Activated CD4-positive, alpha-beta T cell treated with anti-CD3 and anti-CD28 coated beads, Interleukin-2, amount 50 U/mL, for 24 hours (primary cell): ENCODE data around the gene TECPR1.
"Not testable (repeated sequence)": the region's sequence is repeated elsewhere in the genome, so short reads cannot be mapped to it uniquely, and the experiment has no call there.

Source experiments
- DNase-seq, 2 donors: peaks; one replicate each; pipeline ENCODE4 v3.0.0-alpha.2; 2020; ENCODE audit warnings: low read depth in 1 of 2, low spot score in 1 of 2

Gene TECPR1

DNA sequence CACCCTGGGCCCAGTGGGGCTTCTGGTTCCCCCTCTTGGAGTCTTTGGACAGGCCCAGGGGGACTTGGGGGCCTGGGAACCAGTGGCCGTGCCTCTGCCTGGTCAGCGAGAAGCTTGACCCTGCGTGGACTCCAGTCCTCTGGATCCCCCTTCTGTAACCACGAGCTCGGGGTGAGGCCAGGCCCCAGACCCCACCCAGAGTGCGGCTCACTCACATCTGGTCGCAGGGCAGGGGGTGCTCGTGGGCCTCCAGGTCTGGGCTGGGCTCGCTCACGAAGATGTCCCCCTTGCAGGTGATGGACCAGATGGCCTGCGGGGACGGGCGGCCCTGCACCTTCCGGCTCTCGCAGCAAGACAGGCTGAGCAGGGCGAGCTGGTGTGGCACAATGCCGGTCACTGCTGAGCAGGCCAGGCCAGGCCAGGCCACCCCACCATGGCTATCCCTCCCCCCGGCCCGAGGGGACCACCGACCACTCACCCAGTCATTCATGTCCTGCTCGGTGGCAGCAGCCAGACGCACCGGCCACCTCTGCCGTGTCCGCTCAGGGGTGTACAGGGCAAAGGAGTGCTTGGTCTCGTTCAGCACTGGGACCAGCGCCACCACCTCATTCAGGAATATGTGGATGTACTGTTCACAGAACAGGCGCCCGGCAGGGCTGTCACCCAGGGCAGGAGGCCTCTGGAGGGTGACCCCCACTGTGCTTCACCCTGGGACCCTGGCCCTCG lies 21.1 kb downstream of the TECPR1 start:
- DNase-seq = no peak

DNA sequence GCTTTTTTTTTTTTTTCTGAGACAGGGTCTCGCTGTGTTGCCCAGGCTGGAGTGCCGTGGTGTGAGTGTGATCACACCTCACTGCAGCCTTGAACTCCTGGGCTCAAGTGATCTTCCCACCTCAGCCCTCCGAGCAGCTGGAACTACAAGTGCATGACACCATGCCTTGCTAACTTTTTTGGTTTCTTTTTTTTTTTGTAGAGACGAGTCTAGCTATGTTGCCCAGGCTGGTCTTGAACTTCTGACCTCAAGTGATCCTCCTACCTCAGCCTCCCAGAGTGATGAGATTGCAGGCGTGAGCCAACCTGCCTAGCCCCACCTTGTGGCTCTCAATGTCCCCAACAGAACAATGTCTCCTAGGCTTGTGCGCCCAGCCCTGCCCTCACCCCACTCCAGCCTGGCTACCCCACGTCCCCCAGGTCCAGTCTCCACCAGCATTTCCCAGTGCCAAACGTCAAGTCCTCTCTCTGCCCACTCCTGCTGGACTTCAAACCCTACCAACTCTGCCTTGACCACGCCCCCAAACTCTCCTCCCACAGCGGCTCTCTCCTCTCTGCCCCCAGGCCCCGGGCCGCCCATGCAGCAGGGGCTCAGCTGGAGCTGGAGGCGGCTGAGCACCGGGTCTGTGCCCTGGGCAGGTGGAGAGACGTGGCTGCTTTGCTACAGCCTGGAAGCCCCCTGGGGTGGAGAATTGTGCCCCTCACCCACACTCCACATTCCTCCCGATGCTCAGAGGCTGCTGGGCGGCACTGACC lies 21.9 kb downstream of the TECPR1 start:
- no peak for DNase-seq

DNA sequence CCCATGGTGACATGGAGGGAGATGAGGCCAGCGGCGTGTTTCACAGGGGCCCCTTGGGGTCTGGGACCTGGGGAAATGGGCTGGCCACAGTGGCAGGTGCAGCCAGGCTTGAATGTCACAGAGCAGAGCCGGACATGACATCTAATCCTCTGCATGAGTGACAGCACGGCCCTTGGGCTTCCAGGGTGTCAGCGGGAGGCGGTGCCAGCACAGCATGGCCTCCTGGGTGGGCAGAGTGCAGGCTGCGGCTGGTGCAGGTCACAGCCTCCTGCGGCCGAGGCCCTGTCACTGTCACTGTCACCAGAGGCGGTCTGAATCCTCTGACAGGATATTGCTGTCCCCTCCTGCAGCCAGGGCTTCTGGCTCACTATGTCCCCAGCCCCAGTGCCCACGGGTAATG lies 22.6 kb downstream of the TECPR1 start:
- no peak for DNase-seq

DNA sequence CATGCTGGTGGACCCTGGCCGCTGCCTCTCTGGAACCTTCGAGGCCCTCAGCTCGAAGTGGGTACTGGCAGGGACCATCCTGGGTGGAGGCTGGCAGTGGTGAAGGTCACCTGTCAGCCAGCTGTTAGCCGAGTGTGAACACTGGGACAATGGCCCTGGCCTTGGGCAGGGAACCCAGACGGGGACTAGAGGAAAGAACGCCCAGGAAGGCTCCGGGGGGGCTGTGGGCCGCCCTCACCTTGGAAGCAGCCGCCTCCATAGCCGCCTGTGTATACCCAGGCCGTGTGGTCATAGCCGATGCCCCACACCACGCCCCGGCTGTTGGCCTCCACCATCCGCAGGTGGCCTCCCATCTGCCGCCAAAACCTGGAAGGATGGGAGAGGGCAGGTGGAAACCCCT lies 23.2 kb downstream of the TECPR1 start:
- no peak for DNase-seq

DNA sequence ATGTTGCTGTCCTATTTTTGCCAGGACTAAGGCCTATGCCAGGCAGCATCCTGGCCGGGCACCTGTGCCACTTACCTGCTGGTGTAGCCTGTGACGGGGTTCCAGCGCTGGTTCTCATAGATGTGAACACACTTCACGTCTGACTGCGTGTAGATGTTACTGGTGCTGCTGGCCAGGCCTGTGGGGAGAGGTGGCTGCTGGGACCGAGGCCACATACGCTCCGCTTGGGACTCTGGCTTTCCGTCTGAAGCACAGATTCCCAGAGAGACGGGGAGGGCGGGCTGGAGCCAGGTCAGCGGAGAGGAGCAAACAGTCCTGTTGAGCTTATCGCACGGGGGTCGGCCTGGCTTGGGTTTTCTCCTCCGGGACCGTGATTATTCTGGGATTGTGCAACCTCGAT lies 24.1 kb downstream of the TECPR1 start:
- no peak for DNase-seq

DNA sequence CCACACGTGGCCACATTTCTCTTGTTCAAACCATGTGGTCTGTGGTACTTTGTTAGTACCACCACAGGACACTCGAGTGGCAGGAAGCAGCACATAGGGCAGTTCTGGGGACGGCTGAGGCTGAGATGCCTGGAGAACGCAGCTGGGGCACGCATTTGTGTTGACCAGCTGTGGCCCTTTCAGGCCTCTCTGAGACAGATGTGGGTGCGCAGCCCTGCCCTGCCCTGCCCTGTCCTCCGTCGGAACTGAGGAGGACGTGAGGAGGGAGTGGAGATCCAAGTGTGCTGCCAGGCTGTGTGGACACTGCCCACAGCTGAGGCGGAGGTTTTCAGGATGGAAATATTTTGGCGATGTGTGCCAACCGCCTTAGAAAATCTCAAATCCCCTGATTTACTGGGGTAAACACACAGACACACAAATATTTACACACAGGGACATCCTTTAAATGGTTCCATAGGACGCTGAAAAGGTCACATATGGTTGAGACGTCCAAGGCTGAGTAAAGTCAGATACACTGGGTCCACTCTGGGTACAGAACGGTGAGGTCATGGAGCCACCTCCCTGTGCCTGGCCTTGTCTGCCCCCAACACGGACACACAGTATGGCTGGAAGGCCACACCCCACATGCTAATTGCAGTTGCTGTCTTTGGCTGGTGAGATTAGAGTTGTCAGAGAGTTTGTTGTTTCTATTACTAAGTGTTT lies 26.0 kb downstream of the TECPR1 start:
- no peak for DNase-seq

DNA sequence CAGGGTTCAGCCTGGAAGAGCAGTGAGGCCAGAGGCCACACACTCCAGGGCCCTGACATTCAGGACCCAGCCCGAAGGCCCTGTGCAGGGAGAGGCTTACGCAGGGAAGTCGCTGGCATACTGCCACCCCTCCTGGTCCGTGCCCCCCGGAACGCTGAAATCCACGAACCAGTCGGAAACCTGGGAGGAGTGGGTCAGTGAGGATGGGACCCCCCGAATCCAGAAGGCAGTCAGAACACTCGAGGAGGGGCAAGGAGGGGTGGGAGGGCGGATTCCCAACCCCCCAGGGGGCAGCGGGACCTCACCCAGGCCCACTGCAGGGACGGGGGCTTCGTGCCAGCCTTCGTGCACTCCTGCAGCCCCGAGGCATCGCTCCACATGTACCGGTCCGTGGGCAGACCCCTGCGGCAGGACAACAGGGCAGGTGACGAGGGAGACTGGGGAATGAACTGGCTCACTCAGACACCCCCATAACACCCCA lies 27.3 kb downstream of the TECPR1 start:
- DNase-seq = no peak

DNA sequence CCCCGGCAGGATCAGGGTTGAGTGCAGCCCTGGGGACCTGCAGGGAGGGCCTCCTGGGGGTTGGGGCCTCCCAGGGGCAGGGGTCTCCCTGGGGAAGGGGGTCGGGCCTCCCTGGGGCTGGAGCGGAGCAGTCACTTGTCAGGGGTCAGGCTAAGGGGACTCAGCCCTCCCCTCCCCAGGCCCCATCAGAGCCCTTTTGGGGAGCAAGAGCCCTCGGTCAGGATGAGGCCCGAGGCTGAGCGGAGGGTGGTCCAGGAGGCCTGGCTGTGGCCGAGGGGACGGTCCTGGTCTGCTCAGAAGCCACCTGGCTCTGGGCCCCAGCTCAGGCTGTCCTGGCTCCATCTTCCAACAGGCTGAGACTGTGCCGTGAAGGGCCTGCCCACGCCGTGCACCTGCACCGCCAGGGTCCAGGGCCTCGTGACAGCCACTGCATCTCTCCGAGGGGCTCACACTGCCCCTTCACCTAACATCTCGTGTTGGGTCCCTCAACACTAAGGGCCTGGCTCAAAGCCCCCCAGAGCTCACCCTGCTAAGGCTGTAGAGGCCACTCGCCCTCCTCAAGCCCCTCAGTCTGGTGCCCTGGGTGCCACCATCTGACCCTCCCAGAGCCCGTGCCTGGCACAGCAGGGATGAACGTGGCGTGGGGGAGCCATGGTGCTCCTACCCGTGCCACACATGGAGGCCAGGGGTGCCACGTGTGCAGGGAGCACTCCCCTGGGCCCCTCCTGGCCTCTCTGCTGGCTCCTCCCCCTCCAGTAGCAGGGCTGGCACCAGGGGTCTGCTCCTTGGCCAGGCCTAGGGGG lies 27.9 kb downstream of the TECPR1 start:
- no peak for DNase-seq

DNA sequence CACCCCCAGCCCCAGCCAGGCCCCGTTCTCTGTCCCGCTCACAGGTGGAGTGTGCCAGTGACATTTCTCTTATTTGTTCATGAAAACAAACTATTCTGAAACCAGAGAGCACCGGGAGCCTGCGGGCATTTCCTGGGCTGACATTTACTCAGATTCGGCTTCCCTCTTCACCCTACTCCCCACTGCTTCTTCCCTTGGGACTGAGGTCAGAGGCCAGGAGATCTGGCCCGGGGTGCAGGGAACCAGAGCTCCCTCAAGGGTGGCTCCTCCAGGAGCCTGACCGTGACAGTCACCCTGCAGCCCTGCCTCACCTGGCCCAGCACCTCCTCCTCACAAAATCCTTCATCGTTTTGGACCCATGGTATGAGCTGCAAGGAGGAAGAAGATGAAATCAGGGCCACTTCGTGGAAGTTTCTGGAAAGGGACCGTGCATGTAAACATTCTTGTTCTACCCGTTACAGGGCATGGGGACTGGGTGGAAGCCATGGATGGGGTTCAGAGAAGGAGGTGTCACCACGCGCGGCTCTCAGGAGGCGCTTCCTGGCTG lies 28.6 kb downstream of the TECPR1 start:
- no peak for DNase-seq

DNA sequence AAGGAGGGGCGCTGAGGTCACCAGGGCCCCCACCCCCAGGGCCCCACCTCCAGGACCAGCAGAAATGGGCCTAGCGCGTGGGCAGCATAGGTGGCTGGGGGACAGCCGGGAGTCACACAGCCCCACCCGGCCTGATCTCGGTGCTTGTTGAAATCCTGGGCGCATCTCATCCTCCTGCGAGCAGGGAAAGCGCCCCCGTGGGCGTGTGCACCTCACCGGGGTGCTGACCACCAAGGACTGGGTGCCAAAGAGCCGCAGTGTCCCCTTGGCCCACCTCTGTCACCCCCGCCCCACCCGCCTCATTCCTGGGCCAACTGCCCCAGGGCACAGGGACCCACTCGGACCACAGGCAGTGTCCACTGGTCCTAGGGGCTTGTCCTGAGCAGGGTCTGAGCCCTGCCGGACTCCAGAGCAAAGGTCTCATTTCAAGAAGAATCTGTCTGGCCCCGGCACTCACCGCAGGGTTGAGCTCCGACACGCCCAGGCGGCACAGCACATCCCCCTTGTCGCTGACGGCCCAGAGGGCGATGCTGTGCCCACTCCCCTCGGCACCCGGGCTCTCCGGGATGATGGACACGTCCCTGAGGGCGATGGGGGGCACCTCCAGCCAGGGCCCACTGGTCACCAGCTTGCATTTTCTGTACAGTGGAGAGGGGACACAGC lies 29.4 kb downstream of the TECPR1 start:
- DNase-seq = no peak

DNA sequence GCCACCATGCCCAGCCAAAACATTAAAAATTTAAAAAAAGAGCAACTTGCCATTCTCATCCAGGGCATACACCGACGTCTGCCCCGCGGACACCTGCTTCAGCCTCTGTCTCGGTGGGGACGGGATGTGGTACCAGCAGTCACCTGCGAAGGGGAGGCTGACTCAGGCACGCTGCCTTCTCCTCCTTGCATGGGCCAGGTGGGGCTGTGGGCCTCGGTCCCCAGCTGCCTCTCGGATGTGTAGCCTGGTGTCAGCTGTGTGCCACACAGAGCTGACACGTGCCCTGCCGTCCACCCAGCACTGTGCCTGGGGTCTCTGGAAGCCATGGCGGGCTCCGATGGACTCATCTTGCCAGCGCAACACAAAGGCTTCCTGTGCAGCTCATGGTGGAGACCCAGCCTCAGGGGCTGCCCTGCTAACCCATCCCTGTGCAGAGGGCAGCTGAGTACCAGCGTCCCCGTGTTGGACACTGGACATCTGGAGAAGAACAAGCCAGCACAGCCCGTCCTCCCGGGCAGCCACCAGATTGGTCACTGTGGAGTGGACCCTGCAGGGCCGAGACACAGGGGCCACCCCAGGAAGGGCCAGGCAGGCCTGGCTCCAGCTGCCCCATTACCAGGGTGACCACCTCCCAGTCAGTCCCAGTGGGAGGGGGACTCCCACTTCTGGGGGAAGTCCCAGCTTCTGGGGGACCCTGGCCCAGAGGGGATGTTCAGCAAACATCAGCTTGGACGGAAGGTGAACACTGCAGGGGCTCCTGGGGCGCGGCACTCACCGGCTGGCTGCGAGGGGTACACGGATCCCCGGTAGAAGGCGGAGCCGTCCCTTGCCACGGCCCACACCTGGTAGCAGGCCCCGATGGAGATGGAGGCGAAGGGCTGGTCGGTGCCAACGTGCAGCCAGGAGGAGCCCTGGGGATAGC lies 30.2 kb downstream of the TECPR1 start:
- no peak for DNase-seq

DNA sequence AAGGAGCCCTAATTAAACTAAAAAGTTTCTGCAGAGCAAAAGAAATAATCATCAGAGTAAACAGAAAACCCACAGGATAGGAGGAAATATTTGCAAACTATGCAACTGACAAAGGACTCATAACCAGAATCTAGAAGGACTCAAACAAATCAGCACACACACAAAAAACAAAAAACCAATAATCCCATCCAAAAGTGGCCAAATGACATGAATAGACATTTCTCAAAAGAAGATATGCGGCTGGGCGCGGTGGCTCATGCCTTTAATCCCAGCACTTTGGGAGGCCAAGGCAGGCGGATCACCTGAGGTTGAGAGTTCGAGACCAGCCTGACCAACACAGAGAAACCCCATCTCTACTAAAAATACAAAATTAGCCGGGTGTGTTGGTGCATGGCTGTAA lies 32.6 kb downstream of the TECPR1 start:
- DNase-seq = not testable (repeated sequence)

DNA sequence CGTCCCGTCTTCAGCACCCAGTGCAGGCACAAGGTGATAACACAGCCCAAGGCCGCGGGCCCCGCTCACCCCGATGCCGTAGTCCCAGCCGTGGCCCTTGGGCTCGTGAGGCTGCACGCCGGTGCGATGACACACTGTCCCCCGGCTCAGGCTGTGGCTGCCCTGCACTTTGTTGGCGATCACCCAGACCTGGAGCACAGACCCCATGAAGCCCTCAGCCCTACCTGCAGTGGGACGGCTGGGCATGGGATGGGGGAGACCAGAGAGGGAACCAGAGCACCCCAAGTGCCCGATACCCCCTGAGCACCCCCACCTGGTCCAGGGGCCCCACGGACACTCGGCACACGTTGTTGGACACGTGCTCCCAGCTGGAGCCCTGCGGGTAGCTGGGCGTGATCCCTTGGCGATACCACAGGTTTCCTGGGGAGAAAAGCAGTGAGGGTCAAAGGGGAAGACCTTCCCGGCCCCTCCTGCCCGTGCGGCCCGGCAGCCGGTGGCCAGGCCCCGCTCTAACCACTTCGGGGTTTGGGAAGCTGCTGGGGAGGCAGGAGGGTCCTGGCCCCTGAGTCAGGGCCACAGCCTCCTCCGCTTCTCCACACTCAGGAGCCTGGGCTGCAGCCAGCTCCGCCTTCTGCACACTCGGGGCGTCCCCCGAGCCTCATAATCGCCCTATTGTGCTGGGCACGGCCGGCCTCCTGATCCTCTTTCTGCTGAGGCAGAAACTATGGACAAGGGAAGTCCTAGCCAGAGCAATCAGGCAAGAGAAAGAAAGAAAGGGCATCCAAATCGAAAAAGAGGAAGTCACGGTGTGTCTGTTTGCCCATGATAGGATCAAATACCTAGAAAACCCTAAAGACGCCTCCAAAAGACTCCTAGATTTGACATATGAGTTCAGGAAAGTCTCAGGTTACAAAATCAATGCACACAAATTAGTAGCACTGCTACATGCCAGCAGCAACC lies 34.1 kb downstream of the TECPR1 start:
- DNase-seq = no peak

DNA sequence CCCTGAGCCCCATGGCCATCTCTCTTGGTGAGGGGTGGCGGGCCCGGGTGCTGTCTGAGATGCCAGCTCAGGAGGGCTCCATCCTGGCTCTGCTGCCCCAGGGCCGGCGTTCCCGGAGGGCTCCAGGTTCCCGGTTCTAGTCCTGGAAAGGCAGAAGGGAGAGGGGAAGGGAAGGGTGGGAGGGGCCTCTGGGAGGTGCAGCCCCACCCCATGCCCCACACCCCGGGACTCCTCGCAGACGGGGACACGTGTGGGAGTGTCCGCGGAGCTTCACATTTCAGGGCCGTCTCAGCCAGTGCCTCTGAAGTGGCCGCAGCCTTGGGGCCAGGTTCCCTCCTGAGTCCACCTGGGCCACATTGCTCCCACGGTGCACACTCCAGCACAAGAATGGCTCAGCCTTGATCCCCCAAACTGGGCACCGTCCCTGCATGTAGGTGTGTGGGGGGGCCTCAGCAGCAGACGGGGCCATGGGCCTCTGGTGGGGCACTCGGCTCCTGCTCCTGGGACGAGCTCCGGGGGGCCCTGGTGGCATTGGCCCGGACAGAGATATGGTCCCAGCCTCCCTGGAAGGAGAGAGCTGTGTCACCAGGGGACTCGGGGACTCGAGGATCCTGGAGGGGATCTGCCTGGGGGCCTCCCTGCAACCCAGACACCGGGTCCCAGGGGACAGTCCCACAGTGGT lies 35.0 kb downstream of the TECPR1 start:
- no peak for DNase-seq

DNA sequence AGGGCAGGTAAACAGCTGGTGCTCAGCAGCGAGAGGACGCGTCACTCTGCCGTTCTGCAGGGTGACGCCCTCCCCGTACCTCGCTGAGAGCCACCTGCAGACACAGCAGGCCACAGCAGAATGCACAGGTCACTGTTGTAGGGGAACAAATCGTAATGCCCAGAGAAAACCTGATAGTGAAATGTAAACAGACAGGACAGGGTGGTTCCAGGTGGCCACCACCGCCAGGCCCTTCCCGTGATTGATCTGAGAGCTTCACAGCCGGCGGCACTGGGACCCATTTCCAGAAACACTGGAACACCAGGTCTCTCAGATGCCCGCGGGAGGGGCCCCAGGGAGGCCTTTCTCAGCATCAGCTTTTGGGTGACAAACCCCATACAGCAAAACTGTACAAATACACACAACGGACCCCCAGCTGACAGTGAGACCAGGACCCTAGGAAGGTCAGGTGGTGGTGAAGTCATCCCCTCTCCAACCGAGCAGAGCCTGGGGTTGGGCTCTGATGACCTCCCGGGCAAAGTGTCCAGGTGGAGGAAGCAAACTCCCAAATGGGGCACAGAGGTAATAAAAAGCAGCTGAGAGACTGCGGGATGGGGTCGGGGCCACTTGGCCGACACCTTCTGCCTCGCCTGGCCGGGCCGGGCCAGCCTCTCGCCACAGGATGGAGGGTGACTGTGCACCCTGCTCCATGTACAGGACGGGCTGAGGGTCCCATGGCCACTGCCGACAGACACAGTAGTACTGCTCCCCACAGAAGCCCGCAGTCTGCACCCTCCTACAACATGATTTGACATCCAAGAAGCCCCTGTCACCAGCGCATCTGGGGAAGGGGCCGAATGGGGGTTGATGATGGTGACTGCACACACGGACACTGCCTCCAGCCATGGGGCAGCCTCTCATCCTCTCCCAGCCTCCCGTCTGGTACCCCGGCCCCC lies 36.2 kb downstream of the TECPR1 start:
- no peak for DNase-seq

DNA sequence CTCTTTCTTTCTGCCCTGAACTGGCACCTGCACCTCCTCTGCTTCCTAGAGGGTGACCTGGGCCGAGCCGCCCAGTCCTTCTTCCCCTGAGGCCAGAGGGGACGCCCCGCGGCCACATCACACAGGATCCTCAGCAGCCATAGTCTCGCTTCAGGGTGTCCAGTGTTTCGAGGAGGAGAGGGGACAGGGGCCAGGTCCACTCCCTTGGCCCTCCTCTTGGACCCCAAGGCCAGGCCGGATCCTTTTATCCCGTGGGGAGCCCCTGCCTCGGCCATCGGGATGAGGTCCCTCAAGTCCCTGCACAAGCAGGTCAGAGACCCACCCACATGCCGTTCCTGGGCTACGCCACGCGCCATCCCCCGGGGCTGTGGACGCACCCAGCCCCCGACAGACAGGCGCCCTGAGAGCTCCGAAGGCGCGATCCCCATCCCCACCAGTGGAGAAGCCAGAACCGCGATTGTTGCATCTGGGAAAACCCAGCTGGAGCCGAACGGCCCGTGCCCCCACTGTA lies 37.2 kb downstream of the TECPR1 start:
- DNase-seq = no peak
